ENCODE data around the gene SMURF2.

GRCh38 chr17:64599827-64600226 lies 62.3 kb downstream of the SMURF2 start:
- no peak for TF ChIP-seq CTCF (IDR thresholded peaks at IDR 0.05)
- TF ChIP-seq POLR2A (IDR thresholded peaks at IDR 0.05) = no peak
